ENCODE results near the gene FAM237A. TPM values are rescaled to one million over a fixed set of nuclear protein-coding genes. Genes with fewer than 3 reads are reported as not detected.

Gene FAM237A
- total RNA-seq, 2 experiments from 2014 or later, result not detected

DNA sequence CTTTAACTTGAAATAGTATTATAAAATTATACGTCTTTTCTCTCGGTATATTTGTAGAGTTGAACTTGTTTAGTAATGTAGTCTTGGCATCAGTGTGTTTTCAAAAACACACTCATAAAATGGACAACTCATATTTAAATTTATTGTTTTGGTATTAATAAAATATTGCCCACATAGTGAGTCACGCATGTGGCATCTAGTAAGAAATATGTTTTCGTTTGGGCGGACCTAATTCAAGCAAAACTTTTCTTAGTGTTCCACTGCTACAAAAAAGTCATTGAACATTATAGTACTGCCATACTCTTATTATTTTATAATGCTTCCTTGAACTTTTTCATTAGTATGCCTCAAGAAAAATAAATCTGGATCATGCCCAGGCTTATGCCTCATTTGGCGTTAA, 31.1 kb upstream of the FAM237A start:
- DNase-seq, result no peak
- ChIA-PET CTCF (no interaction called here), POLR2A (no interaction called here)
- no peak for ATAC-seq
- Mint-ChIP-seq H3K9me3 (no peaks in the 10 kb centered on the region), H3K27me3 (no peaks in the 10 kb centered on the region), H3K36me3 (ENCODE audit: low read depth) (no peaks in the 10 kb centered on the region), H3K4me3 (no peak overlapping the region), H3K4me1 (ENCODE audit: low read depth) (no peaks in the 10 kb centered on the region), H3K27ac (no peak overlapping the region)
- TF ChIP-seq, protein P1, sequence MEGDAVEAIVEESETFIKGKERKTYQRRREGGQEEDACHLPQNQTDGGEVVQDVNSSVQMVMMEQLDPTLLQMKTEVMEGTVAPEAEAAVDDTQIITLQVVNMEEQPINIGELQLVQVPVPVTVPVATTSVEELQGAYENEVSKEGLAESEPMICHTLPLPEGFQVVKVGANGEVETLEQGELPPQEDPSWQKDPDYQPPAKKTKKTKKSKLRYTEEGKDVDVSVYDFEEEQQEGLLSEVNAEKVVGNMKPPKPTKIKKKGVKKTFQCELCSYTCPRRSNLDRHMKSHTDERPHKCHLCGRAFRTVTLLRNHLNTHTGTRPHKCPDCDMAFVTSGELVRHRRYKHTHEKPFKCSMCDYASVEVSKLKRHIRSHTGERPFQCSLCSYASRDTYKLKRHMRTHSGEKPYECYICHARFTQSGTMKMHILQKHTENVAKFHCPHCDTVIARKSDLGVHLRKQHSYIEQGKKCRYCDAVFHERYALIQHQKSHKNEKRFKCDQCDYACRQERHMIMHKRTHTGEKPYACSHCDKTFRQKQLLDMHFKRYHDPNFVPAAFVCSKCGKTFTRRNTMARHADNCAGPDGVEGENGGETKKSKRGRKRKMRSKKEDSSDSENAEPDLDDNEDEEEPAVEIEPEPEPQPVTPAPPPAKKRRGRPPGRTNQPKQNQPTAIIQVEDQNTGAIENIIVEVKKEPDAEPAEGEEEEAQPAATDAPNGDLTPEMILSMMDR (IDR thresholded peaks at IDR 0.05), result no peak
- intact Hi-C loops (cut with micrococcal nuclease), result no loop called here

DNA sequence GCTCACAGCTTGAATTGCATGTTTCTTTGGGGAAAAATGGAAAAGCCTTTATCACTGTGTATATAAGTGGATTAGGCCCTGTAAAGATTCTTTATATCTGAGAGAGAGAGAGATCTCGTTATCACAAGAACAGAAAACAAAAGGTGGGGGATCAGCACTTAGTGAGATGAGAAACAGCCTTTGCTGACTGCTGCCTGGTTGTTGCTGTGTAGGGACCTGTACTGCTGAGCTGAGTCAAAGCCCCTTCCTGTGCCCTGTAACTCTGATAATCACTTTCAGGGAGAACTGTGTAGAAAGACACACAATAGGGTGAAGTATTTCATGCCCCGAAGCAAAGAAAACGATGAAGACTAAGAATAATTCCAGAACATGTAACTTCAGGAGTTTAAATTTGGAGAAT, 30.6 kb upstream of the FAM237A start:
- CTCF ChIA-PET, result no interaction called here
- no peak overlapping the region for H3K4me3 Mint-ChIP-seq
- no peaks in the 10 kb centered on the region for H3K4me1 Mint-ChIP-seq (ENCODE audit: low read depth)
- no peaks in the 10 kb centered on the region for H3K36me3 Mint-ChIP-seq (ENCODE audit: low read depth)
- H3K27ac Mint-ChIP-seq, result no peak overlapping the region
- POLR2A ChIA-PET, result no interaction called here
- DNase-seq (no peak), ATAC-seq (no peak)
- no peaks in the 10 kb centered on the region for H3K9me3 Mint-ChIP-seq
- H3K27me3 Mint-ChIP-seq, result no peaks in the 10 kb centered on the region
- intact Hi-C loops (cut with micrococcal nuclease), result no loop called here
- TF ChIP-seq, protein P1 (IDR thresholded peaks at IDR 0.05), result no peak

DNA sequence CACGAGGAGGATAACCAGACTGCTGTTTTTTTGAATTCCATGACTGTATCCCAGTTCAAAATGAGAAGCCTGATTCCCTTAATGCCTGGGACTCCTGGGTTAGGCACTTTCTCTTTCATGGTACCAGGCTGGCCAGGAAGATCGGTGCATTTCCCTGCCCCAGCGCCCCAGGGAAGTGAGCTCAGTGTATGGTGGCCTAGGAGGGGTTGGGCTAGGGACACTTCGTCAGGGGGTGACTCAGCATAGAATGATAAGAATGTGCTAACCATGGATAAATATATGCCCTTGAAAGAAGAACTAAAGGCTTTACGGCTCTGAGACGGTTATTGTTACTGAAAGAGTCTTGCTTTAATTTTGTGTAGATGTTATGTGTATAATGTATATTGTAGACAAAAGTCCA, 27.5 kb upstream of the FAM237A start:
- TF ChIP-seq, protein P1 (IDR thresholded peaks at IDR 0.05), result no peak
- Mint-ChIP-seq H3K27ac (no peak overlapping the region), H3K9me3 (no peaks in the 10 kb centered on the region), H3K4me3 (no peak overlapping the region), H3K36me3 (ENCODE audit: low read depth) (no peaks in the 10 kb centered on the region), H3K27me3 (peaks cover 6% of the 10 kb centered on the region), H3K4me1 (ENCODE audit: low read depth) (no peaks in the 10 kb centered on the region)
- ATAC-seq (no peak), DNase-seq (no peak)
- intact Hi-C loops (cut with micrococcal nuclease), result no loop called here
- ChIA-PET CTCF (no interaction called here), POLR2A (no interaction called here)

DNA sequence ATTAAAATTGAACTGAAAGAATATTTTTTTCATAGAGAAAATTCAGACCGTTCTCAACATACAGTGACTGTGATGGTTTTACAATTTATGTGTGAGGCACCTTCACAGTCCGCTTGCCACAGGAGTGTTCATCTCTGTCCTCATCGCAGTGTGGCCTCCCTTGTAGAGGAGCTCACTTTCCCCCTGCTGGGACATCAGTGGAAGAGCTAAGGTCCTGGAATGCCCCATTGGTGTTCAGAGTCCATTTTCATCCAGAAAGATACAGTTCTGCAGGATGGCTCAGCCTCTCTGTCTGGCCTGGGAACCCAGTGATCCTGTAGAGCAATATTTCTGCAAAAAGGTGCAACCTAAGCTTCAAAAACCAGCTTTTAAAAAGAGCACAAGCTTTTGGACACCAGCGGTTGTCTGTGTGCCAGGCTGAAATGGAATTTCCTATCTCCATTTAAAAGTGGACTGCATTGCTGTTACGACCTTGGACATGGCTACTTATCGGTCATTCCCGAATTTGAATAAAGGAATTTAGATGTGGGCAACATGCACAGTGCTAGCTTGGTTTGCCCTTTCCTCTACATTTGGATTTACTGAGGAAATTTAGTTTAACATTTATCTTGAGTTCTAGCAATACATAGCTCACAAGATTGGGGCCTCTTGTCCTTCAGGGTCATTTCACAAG, 26.7 kb upstream of the FAM237A start:
- intact Hi-C loops (cut with micrococcal nuclease), result no loop called here
- H3K4me1 Mint-ChIP-seq (ENCODE audit: low read depth), result no peaks in the 10 kb centered on the region
- no peaks in the 10 kb centered on the region for H3K36me3 Mint-ChIP-seq (ENCODE audit: low read depth)
- H3K4me3 Mint-ChIP-seq, result no peak overlapping the region
- CTCF ChIA-PET, result no interaction called here
- TF ChIP-seq, protein P1 (IDR thresholded peaks at IDR 0.05), result no peak
- no peak for DNase-seq
- H3K9me3 Mint-ChIP-seq, result no peaks in the 10 kb centered on the region
- H3K27ac Mint-ChIP-seq, result no peak overlapping the region
- ATAC-seq, result no peak
- POLR2A ChIA-PET, result no interaction called here
- peaks cover 7% of the 10 kb centered on the region for H3K27me3 Mint-ChIP-seq

DNA sequence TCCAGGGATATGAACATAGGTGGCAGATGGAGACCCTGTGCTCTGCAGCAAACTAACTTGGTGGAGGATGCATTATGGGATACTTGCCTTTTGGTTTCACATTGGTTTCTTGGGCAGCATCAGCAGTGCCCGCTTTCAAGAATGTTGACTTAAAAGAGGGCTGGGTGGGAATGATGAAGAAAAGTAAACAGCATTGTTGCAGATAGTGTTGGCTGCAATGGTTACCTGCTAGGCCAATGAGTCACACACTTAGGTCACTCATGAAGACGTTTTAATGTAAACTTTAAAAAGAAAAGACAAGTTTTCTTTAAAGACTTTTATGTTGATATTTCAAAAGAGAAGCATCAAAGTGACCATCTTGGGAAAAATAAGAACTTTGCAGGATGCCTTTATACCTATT, 26.1 kb upstream of the FAM237A start:
- DNase-seq, result no peak
- Mint-ChIP-seq H3K4me3 (no peak overlapping the region), H3K4me1 (ENCODE audit: low read depth) (no peaks in the 10 kb centered on the region), H3K9me3 (no peaks in the 10 kb centered on the region), H3K27ac (no peak overlapping the region), H3K36me3 (ENCODE audit: low read depth) (no peaks in the 10 kb centered on the region), H3K27me3 (peaks cover 8% of the 10 kb centered on the region)
- ATAC-seq, result no peak
- intact Hi-C loops (cut with micrococcal nuclease), result no loop called here
- CTCF ChIA-PET, result no interaction called here
- POLR2A ChIA-PET, result no interaction called here
- TF ChIP-seq, protein P1 (IDR thresholded peaks at IDR 0.05), result no peak
